Amygdala (tissue), 56 donors: Measurements from ENCODE around the gene CFAP77.

Experiments used
- DNase-seq, 56 donors: peaks; one replicate each; lab custom pipeline; 2025; lab: John Stamatoyannopoulos, UW

The CFAP77 gene

DNA sequence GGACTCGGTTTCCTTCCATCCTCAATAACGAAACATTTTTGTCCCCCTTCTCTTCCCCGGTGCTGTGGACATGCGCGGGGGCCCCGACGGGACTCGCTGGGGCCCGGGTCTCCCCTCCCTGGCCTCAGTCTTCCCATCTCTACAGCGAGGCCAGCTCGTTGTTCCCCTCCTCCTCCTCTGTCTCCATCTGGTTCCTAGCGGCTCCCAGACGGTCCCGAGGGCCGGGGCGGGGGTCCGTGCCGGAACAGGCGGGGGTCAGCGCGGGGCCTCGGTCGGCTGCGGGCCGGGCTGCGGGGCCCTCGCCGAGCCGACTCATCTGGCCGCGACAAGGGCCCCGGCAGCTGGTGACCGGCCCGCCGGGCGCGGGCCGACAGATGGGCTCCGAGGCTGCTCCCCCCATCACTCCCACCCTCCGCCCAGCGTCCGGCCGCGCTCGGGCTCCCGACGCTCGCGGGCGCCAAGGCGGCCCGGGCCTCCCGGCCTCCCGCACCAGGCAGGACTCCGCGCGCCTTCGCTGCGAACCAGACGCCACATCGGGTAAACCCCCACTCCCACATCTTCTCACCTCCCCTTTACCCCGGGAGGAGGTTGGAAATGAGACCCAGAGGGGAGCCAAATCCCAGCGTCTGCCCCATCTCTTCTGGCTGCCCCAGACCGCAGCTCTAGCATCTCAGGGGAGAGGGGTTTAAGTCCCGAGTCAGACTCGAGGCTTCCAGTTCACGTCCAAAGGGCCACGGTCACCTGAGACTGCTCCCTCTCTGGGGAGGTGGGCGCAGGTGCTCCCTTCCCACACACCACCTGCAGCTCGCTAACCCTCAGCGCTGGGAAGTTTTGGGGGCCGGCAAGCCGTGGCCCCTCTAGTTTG, 180.5 kb downstream of the CFAP77 start:
- no peak for DNase-seq

DNA sequence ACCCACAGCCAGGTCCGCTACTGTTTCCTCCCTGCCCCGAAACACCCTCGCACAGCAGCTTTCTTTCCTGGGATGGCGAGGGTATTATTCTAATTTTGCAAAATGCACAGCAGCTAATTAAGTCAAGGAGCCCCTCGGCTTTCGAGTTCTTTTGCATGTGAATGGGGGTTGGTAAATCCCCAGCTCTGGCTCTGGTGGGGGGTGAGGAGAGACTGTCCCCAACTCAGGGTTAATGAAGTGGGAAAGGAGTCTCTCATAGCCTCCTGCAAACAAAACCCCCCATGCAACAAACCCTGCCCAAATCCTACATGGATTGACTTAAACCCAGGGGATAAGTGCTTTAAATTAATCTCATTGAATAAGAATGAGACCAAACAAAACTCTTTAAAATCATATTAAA, 181.2 kb downstream of the CFAP77 start:
- DNase-seq = no peak

DNA sequence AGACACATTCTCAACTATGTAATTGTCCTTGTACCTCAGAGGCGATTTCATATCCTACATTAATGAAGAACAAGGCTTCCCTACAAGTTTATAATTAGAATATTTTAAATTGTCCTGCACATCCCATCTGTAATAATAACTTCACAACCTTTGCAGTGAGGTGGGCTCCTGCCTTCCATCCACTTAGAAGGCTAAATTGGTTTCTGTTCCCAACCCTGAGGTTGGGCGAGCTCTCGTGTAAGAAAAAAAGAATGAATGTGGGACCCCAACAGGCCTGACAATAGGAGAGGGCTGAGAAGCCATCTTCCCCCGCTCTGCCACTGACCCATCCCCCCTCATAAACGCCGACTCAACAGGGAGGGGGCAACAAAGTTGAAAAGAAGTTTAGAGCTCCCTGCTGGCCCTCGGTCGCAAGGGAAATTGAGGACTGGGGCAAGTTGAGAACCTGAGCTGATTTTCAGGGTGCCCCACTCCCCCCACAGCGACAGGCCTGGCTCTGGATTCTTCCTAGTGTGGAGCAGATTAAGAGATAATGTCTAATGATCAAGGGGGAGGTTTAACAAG, 181.8 kb downstream of the CFAP77 start:
- no peak for DNase-seq

DNA sequence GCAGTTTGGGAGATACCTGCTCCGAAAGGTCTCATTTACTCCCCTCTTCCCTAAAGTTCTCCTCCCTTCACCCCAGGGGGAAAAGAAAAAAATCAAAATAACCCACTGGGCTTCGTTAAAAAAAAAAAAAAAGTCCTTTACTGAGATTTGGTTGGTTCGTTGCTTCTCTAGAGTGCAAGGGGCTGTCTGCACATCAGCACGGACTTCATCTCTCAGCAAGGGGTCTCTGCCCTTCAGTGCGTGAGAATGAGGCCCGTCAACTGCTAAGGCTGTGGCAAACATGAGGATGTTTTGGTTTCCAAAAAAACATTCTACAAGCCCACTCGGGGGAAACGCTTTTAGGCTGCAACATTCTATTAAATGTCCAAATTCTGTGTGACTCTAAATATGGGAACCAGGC, 182.4 kb downstream of the CFAP77 start:
- no peak for DNase-seq

DNA sequence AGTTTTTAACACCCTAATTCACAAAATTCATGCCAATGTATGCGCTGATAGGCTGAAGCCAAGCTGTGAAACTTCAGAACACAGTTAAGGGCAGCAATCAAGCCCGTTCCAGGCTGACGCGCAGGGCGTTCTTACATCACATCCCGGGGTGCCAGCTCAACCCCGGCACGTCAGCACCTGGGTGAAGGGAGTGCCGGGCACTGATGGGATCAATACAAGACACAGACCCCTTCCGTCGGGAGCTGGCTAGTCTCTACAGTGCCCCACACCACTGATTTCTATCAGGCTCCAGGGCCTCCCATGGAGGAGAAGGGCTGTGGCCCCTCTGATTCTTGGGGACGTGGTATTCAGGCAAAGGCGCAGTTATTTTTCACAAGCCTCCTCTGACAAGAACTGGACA, 184.4 kb downstream of the CFAP77 start:
- no peak for DNase-seq

DNA sequence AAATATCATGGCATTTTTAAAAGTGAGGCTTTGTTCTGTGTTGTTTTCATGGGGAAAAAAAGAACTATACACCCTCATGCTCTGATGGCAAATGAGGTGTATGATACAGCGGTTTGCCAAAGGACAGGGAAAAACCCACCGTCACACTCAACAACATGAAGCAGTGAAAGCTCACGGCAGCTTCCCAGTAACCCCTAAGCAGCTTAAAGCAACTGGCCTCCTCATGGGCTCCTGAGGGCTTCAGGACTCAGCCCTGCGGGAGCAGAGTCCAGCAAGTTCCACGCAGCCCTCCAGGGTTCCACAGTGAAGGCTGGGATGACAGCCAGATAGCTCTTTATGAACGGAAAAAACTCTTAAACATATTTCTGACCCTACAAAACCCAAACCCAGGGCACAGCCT, 185.3 kb downstream of the CFAP77 start:
- DNase-seq = no peak

DNA sequence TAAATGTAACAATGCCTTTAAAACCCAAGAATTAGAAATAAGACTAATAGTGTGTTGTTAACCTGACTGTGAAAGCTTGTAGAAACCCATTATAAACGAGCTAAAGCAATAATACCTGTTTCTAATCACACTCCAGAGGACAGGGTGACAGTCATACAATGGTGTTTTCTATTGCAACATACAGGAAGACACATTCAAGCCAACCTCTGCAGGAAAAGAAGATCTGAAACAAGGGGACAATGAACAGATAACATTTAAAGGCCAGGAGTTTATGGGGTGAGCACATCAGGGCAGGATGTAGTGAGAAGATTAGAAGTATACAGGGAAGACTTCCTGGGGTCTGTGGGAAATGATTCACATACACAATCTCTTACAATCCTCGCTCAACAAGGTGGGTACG, 186.2 kb downstream of the CFAP77 start:
- no peak for DNase-seq

DNA sequence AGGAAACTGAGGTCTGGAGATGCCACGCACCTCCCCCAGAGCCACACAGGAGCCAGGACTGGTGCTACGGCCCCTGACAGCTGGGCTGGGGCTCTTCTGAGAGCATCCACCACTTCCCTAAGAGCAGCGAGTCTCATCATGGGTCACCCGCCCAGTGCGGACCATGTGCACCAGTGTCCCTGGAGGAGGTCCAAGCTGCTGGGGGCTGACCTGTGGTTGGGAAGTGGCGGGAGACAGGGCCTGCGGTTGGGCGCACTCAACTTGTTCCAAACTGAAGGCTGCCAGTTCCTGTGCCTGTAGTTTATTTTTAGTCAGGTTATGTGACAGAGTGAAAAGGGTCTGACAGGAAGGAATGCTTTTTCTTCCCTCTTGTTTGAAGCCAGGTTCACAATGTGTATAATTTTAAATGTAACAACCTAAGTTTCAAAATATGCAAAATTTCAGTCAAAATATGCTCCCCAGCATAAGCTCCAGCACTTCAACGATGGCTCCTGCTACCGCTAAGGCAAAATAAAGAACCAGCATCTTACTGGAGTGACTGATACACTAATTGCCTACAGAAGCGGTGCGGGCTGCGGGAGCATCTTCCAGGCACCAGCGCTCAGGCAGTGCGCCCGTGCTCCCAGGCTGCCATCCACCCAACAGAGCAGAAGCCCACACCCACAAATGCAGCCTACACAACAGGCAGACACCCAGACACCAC, 187.2 kb downstream of the CFAP77 start:
- DNase-seq = peak in 23 of 56 donors; percentile 1 to 59 (median 20)

DNA sequence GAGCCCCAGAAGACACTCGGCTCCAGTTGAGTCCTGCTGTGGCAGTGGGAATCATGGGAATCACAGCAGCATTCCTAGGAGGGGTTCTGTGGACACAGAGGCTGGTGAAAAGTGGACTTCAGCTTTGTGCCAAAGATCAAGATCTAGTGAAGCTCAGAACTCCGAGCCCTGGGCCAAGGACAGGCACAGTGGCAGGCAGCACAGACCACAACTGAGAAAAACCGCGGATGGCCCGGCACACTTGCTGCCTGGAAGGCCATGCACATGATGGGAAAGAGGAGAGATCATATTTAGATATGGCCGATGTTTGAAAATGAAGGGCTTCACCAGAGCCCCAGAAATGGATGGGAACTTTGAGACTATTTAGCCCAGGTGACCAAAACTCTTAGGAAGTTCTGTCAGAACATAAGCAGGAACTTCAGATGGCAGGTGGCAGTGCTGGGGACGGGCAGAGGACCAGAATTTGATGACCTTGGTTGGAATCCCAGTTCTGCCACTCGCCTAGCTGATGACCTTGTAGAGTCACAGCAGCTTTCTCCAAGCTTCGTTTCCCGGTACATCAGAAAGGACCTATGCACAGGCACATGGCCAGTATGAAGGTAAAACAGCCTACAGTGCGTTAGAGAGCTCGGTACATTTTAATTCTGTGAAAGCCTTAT, 190.4 kb downstream of the CFAP77 start:
- DNase-seq = no peak

DNA sequence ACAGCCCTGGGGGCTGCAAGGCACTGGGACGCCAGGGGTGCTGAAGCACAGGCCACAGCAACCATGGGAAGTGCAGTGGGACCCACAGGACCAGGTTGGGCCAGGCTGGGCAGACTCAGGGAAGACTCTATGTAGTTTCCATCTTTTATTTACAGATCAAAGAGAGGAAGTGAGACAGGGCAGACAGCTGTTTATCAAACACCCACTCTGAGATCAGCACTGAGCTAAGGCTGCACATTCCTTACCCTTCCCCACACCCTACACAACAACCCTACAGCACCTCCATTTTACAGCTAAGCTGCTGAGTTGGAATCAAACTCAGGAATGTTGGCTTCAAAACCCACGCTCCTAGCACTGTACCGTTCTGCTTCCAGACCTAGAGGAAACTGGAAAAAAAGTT, 192.2 kb downstream of the CFAP77 start:
- no peak for DNase-seq

DNA sequence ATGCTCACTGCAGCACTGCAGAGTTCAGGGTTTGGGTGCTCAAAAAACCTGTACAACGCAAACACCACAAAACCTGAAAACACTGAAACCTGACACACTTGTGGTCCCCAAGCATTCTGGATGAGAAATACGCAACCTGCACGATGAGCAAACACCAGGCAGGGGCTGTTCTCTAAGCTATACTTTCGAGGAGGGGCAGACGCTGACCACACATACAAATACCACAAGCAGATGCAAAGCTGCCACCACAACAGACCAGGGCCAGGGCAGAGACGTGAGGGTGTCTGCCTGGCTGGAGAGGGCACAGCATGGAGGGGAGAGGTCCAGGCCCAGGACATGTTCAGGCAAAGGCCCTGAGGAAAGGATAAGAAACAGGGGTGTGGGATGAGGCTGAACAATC, 195.4 kb downstream of the CFAP77 start:
- no peak for DNase-seq

DNA sequence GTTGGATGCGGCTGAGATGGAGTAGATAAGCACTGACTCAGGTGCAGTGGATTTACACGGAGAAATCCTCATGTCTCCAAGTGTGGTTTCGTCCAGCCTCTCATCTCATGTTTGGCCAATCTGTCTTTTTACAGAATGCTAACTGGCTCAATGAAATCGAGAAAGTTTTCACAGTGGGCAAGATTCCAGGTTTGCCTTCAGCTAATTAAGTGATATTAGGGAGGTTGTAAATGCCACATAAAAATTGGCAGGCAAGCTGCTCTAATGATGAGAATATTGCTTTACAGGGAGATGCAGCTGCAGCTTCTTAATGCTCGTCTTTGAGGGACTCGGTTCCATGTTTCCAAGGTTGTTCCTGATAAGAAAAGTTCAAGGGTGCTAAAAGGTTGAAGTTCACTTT, 196.1 kb downstream of the CFAP77 start:
- DNase-seq = peak in 1 of 56 donors; percentile 31

DNA sequence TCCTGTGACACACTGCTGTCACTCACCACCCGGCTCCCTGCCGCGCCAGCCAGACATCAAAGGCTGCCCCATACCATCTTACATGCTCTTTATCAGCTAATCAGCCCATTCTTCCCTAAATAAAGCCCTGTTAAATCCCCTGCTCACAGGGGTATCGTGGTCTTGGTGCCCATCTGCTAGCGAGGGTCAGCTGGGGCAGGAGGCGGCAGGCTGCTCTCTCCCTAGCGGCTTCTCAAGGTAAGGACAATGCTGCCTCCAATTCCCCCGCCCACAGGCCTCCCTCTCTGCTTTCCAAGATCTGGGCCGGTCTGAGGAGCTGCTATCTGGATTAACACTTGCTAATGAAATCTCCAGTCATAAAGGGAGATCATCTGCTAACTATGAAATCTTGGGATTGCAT, 199.2 kb downstream of the CFAP77 start:
- DNase-seq = peak in 2 of 56 donors; percentile 11 to 17

DNA sequence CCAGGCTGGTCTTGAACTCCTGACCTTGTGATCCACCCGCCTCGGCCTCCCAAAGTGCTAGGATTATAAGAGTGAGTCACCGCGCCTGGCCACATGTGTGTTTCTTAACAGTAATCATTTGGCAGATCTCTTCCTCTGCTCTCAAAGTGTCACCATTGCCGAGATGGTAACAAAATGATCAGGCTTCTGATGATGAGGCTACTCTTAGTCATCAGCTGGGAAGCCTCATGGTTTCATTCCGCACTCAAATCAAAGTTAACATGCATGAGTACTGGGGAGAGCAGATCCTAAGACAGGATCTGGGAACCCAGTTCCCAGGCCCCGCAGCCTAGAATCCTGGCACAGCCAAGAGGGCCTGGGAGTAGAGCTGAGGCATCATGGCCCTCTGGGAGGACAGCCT, 199.8 kb downstream of the CFAP77 start:
- DNase-seq = no peak

DNA sequence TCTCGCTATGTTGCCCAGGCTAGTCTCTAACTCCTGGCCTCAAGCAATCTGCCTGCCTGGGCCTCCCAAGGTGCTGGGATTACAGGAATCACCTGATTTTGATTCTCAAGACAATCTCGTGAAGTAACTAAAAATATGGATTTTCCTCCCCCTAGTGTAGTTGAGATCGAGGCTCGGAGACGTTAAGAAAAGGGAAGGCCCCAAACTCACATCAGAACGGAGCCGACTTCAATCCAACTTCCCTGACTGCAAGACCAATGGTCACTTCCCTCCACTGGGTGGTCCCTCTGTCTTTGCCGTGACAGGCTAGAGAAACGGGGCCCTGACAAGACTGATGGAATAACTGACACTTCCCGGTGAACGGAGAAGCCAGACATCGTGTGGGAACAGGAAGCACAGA, 200.7 kb downstream of the CFAP77 start:
- no peak for DNase-seq

DNA sequence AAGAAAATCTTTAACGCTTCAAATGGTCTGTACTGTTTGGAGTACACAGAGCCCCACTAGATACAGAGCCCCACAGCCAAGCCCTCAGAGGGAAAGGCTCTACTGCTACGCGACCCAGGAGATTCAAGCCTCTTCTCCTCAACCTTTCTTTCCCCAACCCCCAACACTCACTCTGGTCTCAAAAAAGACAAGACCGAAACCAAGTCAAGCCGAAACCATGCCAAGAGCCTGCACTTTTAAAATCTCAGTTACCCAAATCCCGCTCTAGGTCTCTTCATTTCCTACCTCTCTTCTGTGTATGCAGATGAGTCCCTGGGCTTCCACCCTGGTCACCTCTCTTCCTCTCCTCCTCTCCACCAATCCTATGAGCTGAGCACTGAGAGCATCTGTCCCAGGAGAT, 204.3 kb downstream of the CFAP77 start:
- DNase-seq = no peak

DNA sequence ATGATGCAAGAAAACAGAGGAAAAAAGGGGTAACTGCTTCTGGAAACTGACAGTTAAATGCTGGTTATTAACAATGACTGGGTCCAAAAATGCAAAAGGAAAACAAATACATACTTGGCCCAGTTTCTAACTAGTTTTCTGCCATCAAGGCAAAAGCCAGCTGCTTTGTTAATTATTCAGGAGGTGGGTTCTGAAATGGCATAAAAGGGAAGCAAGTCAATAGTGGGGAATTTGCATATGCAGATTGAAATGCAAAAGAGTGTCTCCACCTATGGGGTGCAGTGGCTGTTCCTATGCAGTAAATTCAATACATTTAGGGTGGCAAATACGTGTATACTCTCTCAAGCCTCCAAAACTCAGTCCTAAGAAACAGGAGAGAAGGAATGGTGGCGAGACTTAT, 205.8 kb downstream of the CFAP77 start:
- DNase-seq = no peak

DNA sequence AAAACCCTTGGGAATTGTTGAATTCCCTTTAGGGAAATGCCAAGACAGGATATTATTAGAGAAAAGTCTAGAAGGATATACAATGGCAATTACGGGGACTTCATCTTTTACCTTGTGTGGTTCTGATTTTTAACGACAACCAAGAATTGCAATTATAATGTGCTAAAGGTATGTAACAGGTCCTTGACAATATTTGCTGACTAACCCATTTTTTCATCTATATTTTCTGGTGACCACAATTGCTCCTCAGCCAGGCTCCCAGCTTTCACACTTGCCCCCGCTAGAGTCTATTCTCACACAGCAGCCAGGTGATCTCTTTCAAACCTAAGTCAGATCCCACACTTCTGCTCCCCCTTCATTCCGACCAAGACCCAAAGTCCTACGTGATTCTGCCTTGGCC, 206.7 kb downstream of the CFAP77 start:
- DNase-seq = no peak

DNA sequence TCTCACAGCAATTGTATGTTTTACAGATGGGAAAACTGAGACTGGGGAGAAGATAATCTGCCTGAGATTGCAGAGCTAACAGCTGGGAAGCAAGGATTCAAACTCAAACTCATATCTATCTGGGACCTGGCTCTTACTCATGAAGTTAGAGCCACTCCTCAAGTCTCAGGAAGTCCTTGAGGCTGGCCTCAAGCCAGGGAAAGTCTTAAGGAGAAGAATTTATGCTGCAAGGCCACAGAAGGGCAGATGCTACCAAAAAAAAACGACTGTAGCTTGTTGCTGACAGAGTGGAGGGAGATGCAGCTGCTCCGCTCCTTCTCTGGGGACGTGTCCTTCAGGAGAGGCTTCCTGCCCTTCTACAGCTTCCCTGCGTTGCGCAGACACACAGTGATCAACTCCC, 212.1 kb downstream of the CFAP77 start:
- no peak for DNase-seq
